Ovary (tissue), 3 donors: Measurements from ENCODE around the gene CCR9.

Experiments used
- EP300 ChIP-seq: sonication (generic); formaldehyde crosslinking; IDR thresholded peaks from one replicate; pipeline ENCODE4 v1.6.1; 2017; ENCODE audit warnings: antibody characterized with exemption
- POLR2A ChIP-seq: fragments of 450-650 bp; IDR thresholded peaks from one replicate; pipeline ENCODE4 v1.6.1; 2017; ENCODE audit warnings: antibody characterized with exemption, mild to moderate bottlenecking, moderate library complexity
- TF ChIP-seq, protein P1 (sequence below), 3 donors: fragments of 450-650 bp in 2 of 3; fragments of 200-600 bp in 1 of 3; IDR thresholded peaks; one replicate each; pipeline versions ENCODE4 v1.5.1 to v1.8.0; 2016 to 2022; ENCODE audit warnings: antibody characterized with exemption in 3 of 3, mild to moderate bottlenecking in 1 of 3
- donor health status: DM: no; HTN: no; CAD: no.

DNA sequence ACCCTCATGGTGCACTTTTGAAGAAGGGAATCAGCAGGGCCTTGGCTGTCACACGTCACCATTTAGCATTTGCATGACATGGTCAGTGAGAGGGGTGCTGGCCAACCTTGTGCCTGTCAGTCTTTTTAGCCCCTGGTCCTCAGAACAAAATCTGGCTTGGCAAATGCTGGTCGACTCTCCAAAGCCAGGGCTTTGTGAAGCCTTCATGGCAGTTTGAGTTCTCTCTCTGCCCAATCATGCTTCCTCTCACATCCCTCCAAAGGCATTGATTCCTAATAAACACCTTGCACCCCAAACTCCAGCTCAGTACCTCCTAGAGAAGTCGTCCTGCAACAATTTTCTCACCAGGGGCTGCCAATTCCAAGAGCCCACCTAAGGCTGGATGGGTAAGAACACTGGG, 19.4 kb downstream of the CCR9 start:
- TF ChIP-seq, protein P1, sequence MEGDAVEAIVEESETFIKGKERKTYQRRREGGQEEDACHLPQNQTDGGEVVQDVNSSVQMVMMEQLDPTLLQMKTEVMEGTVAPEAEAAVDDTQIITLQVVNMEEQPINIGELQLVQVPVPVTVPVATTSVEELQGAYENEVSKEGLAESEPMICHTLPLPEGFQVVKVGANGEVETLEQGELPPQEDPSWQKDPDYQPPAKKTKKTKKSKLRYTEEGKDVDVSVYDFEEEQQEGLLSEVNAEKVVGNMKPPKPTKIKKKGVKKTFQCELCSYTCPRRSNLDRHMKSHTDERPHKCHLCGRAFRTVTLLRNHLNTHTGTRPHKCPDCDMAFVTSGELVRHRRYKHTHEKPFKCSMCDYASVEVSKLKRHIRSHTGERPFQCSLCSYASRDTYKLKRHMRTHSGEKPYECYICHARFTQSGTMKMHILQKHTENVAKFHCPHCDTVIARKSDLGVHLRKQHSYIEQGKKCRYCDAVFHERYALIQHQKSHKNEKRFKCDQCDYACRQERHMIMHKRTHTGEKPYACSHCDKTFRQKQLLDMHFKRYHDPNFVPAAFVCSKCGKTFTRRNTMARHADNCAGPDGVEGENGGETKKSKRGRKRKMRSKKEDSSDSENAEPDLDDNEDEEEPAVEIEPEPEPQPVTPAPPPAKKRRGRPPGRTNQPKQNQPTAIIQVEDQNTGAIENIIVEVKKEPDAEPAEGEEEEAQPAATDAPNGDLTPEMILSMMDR (IDR thresholded peaks at IDR 0.05), result no peak
- no peak for TF ChIP-seq EP300
- no peak for TF ChIP-seq POLR2A
